GM19351 (cell line): ENCODE data around the gene C6orf47.

Source experiments
- ATAC-seq: cut with Tn5 transposase; IDR thresholded peaks from one replicate; pipeline ENCODE4 v1.9.1; 2021; ENCODE audit warnings: mild to moderate bottlenecking, moderate library complexity; ENCODE audit not compliant: unreplicated experiment

Gene C6orf47

DNA sequence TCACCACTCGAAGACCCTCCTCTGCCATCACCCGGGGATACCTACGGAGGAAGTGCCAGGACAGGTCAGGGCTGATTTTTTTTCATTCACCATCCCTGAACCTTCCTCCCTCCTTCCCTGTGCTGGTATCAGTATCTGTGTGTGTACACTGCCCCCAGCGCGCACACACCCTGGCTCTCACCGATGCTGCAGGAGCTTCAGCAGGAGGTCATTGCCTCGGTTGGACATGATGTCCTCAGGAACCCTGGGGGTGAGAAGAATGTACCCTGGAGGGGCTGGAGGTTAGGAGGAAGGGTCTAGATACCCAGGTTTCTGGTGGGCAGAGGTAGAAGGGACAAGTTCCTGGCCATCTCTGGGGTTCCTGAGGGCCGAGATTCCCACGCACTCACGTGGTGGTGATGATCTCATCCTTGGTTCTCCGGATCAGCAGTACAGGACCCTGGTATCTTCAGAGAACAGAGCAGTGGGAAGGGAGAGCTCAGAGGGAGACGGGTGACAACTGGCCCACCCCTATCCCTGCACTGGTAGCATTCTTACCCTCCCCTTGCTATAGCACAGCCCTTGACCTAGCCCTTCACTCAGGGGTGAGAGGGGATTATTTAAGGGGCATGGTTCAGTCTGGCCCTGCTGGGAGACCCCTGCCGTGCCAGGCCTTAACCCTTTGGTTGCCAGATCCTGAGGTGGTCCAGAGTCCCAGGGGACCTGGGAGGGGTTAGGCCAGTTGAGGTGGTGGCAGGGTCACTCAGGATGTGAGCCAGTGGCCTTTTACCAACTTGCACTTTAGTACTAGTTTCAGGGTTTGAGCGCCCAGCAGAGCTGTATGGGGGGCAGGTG is 27.5 kb upstream of the C6orf47 start:
- ATAC-seq = no peak

GRCh38 chr6:31687321-31687720 is 26.7 kb upstream of the C6orf47 start:
- no peak for ATAC-seq

GRCh38 chr6:31686483-31686882 is 25.9 kb upstream of the C6orf47 start:
- ATAC-seq = no peak

DNA sequence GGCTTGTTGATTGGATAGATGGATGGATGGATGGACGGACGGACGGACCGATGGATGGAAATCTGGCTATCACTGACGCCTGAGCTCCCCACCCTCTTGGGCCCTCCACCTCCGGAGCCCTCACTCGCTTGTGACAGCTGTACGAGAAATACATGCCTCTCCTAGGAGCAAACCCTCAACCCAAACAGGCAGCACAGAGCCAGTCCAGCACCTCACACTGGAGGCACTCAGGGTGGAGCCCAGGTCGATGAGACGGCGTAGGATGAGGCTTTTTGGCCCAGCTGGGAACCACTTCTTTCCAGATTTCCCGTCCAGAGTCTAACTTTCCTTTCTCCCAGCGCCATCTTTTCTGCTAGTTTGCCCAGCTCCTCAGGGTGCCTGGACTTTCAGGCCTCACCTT is 23.0 kb upstream of the C6orf47 start:
- ATAC-seq = no peak

- no peak for ATAC-seq
Observed at GRCh38 chr6:31681135-31681671, 20.6 kb upstream of the C6orf47 start.

- no peak for ATAC-seq
Observed at GRCh38 chr6:31680226-31681134, 19.9 kb upstream of the C6orf47 start, which contains the start of gene LY6G5C. Gene LY6G5C (minus strand): TSS chr6:31681067. CDS start chr6:31680373, 694 bp downstream.

DNA sequence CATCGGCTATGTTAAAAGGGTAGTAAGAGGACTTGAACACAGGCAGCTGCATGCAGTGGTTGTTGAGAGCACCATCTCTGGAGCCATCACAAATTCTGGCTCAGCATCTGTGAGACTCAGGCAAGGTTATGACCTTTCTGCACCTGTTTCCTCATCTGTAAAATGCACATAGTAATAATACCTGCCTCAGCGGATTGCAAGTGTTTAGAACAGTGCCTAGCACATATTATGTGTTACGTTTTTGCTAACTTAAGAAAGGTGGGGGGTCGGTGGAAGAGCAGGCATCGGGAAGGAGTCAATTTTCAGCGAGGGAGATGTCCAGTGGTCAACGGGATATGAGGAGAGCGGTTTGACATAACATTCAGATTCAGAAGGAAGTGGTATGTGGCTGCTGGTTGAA is 17.4 kb upstream of the C6orf47 start:
- ATAC-seq = no peak

DNA sequence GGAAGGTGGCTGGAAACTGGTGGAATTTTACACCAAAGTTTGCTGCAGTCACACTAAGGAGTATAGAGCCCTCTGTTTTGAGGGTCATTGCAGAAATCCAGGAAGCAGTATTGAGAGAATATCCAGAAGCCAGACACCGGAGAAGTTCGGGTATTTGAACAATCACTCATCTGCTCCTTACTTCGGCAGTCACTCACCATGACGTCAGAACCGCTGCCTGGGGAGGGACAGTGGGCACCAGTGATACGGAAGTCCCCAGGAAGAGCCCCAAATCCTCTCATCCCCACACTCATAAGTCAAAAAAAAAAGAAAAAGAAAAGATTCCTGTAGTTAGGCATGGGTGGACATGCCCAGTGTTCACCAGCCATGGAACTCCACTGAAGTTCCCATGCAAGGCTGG is 16.3 kb upstream of the C6orf47 start:
- no peak for ATAC-seq

- ATAC-seq = no peak
Observed at GRCh38 chr6:31676322-31676903, 15.8 kb upstream of the C6orf47 start.

DNA sequence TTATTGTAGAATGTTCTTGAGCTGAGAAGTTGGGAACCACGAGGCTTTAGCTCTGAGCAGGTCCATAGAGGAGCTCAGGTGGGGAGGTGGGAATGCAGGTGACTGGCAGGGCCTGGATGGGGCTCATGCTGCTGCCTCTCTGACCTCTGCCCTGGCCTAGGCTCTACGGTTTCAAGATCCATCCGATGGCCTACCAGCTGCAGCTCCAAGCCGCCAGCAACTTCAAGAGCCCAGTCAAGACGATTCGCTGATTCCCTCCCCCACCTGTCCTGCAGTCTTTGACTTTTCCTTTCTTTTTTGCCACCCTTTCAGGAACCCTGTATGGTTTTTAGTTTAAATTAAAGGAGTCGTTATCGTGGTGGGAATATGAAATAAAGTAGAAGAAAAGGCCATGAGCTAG is 9.1 kb upstream of the C6orf47 start, which contains the start of gene LY6G5B:
LY6G5B (plus strand) TSS at position 301 of the 400 bp plus-strand sequence. CDS start 975 bp downstream, outside the sequence.
- no peak for ATAC-seq

- no peak for ATAC-seq
Observed at GRCh38 chr6:31666337-31666965, 5.9 kb upstream of the C6orf47 start.

- ATAC-seq = peak; percentile 79
Observed at GRCh38 chr6:31665501-31666336, 5.1 kb upstream of the C6orf47 start, which contains the start of gene CSNK2B. Gene CSNK2B (plus strand): TSS chr6:31666080. CDS start chr6:31666832, 752 bp downstream.

DNA sequence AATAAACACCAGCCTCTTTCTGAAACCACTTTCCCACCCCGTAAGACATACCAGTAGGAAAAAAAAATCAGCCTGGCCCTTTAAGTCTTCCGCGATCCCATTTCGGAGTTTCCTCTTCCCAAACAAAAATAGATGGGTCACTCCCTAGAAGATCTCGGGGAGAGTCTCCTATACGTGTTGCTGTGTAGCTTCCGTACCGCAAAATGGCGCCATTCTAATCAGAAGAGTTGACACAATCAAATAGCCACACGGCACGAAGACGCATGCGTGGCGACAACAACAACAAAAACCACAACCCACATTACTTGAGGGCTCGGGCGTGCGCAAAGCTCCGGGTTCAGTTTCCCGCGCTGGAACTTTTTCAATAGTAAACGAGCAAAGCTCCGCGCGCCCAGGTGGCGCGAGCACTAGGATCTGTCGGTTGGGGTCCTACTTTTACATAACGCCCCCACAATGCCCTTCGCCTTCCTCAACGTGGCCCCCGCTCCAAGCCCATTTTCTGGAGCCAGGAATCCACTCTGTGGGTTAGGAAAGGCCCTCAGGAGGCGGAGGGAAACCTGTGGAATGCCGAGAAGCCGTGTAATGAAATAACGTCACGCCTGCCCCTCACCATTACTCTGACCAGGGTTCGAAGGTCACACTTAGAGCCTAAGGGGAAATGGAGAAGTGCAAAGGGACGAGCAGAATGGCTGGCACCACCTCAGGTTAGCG is 4.4 kb upstream of the C6orf47 start, which contains the start of gene GPANK1:
GPANK1 (minus strand) TSS at position 208 of the 711 bp plus-strand sequence. CDS start 519 bp downstream, outside the sequence.
- no peak for ATAC-seq

DNA sequence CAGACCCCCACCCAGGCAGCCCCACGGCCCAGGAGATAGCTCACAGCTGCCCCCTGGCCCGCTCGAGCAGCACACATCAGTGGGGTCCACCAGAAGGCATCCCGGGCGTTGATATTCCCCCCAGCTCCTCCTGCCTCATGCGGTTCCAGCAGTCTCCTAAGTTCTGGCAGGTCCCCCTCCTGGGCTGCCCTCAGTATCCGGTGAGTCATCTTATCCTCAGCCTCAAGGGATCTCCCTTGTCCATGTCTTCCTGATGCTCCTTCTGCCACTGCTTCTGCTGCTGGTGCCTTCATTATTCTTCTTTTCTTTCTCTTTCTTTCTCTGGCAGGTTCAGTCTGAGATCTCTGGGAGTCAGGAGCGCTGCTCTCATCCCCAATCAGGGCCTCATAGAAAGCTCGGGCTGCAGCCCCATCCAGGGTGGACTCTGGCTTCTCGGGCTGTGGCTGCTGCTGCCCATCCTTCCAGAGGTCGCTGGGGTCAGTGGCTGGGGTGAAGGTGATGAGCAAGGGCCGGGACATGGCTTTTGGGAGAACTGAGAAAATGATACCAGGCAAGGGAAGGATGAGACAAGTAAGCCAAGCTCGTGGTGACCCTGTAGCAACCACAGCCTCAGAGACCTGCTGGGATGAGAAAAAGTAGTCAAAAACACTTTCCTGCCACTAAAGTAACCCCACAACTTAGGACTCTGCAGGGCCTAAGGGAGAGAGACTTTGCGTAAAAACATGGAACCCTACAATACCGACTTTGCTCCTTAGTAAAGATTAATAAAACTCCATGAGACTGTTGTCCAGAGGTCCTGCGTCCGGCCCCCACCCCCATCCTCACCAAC is 3.6 kb upstream of the C6orf47 start:
- no peak for ATAC-seq

- ATAC-seq = no peak
Observed at GRCh38 chr6:31663126-31663960, 2.8 kb upstream of the C6orf47 start.

DNA sequence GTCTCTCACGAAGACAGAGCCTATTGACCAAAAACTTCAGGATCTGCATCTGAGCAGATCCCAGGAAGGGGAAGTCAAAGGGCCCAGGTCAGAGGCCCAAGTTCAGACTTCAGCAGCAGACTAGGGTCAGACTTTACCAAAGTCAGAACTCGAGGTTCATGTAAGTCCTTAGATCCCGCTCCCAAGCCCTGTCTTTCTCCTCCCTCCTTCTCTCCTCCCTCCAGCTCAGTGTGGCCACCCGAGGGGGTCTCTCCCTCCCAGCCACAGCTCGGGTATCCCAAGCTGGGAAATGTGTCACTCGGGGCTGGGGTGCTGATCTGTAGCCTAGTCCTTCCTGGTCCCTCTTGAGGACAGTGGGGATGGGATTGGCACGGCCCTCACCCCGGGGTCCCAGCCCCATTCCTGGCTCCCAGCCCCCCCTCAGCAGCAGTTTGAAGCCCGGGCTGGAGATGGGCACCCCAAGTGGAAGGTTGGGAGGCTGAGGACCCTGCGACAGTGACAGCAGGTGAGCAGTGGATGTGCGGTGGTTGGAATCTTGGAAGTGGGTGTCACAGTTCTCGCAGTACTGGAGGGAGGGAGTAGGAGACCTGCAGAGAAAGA is 1.6 kb upstream of the C6orf47 start:
- ATAC-seq = no peak
